K562 treated with DMSO at 1 percent for 24 hours (cell line): ENCODE data around the gene KMT2E. TPM values are rescaled to one million over a fixed set of nuclear protein-coding genes. Genes with fewer than 3 reads are reported as not detected.

Source experiments
- total RNA-seq: library from RNA; unstranded; fragments of 300-600 nt; gene quantifications from 2 replicates; pipeline ENCODE4 v1.2.3, GENCODE V29; 2022; ENCODE audit warnings: low read depth; ENCODE audit not compliant: insufficient read depth

KMT2E gene
- 23.2 and 29.2 TPM in 2 replicates for total RNA-seq

GRCh38 chr7:105013816-105014692 lies at the start of gene KMT2E:
Gene KMT2E, plus strand, starts transcription at chr7:105014205. Its CDS starts 26,748 bp downstream, at chr7:105040953.

